Progenitor cell of endocrine pancreas (in vitro differentiated cells): ENCODE data around the gene DCX. TPM values are rescaled to one million over a fixed set of nuclear protein-coding genes. Genes with fewer than 3 reads are reported as not detected.

Experiments used
- DNase-seq: peaks from one replicate; pipeline ENCODE4 v3.0.0; 2021; ENCODE audit warnings: low spot score; ENCODE audit not compliant: unreplicated experiment
- H3K27ac Mint-ChIP-seq: 2 replicates; pipeline ENCODE4 v1.8.0; 2021; ENCODE audit warnings: mild to moderate bottlenecking, moderate library complexity, mixed read lengths
- H3K27me3 Mint-ChIP-seq: 2 replicates; pipeline ENCODE4 v1.8.0; 2021; ENCODE audit warnings: mixed read lengths
- H3K36me3 Mint-ChIP-seq: 2 replicates; pipeline ENCODE4 v1.8.0; 2022; ENCODE audit warnings: mixed read lengths; ENCODE audit not compliant: insufficient read depth
- H3K4me1 Mint-ChIP-seq: 2 replicates; pipeline ENCODE4 v1.8.0; 2021; ENCODE audit warnings: low read depth, mixed read lengths
- H3K4me3 Mint-ChIP-seq: 2 replicates; pipeline ENCODE4 v1.8.0; 2021; ENCODE audit warnings: low read depth, mild to moderate bottlenecking, moderate library complexity, mixed read lengths
- H3K9me3 Mint-ChIP-seq: 2 replicates; pipeline ENCODE4 v1.8.0; 2021; ENCODE audit warnings: low read depth, mixed read lengths
- total RNA-seq: library from RNA; stranded (reverse); gene quantifications from 2 replicates; pipeline ENCODE4 v1.2.1, GENCODE V29; 2021
- TF ChIP-seq, protein P1 (sequence below): fragments of 200-600 bp; sonication (generic); IDR thresholded peaks from one replicate; pipeline ENCODE4 v1.5.0; 2021; ENCODE audit warnings: antibody characterized with exemption, mild to moderate bottlenecking; ENCODE audit not compliant: unreplicated experiment

Gene DCX
- total RNA-seq, 1 donor from 2014 or later, result 171 TPM

- TF ChIP-seq, protein P1, sequence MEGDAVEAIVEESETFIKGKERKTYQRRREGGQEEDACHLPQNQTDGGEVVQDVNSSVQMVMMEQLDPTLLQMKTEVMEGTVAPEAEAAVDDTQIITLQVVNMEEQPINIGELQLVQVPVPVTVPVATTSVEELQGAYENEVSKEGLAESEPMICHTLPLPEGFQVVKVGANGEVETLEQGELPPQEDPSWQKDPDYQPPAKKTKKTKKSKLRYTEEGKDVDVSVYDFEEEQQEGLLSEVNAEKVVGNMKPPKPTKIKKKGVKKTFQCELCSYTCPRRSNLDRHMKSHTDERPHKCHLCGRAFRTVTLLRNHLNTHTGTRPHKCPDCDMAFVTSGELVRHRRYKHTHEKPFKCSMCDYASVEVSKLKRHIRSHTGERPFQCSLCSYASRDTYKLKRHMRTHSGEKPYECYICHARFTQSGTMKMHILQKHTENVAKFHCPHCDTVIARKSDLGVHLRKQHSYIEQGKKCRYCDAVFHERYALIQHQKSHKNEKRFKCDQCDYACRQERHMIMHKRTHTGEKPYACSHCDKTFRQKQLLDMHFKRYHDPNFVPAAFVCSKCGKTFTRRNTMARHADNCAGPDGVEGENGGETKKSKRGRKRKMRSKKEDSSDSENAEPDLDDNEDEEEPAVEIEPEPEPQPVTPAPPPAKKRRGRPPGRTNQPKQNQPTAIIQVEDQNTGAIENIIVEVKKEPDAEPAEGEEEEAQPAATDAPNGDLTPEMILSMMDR, result no peak
- H3K27me3 Mint-ChIP-seq, result no peaks in the 10 kb centered on the region
- peaks cover 8% of the 10 kb centered on the region for H3K4me1 Mint-ChIP-seq
- H3K9me3 Mint-ChIP-seq, result peaks cover 2% of the 10 kb centered on the region
- peaks cover 44% of the 10 kb centered on the region for H3K36me3 Mint-ChIP-seq
- no peak overlapping the region for H3K27ac Mint-ChIP-seq
- no peak overlapping the region for H3K4me3 Mint-ChIP-seq
- no peak for DNase-seq
Observed at GRCh38 chrX:111329370-111329769, 82.6 kb downstream of the DCX start.

- Mint-ChIP-seq H3K4me1 (peaks cover 8% of the 10 kb centered on the region), H3K4me3 (no peak overlapping the region), H3K27me3 (no peaks in the 10 kb centered on the region), H3K9me3 (peaks cover 2% of the 10 kb centered on the region), H3K36me3 (peaks cover 44% of the 10 kb centered on the region), H3K27ac (no peak overlapping the region)
- no peak for DNase-seq
- TF ChIP-seq, protein P1, result no peak
Observed at GRCh38 chrX:111328858-111329257, 83.1 kb downstream of the DCX start.

- Mint-ChIP-seq H3K4me3 (no peak overlapping the region), H3K27me3 (no peaks in the 10 kb centered on the region), H3K36me3 (peaks cover 22% of the 10 kb centered on the region), H3K9me3 (no peaks in the 10 kb centered on the region), H3K27ac (no peak overlapping the region), H3K4me1 (peaks cover 3% of the 10 kb centered on the region)
- DNase-seq, result no peak
- TF ChIP-seq, protein P1, result no peak
Observed at GRCh38 chrX:111322231-111322855, 89.6 kb downstream of the DCX start.

DNA sequence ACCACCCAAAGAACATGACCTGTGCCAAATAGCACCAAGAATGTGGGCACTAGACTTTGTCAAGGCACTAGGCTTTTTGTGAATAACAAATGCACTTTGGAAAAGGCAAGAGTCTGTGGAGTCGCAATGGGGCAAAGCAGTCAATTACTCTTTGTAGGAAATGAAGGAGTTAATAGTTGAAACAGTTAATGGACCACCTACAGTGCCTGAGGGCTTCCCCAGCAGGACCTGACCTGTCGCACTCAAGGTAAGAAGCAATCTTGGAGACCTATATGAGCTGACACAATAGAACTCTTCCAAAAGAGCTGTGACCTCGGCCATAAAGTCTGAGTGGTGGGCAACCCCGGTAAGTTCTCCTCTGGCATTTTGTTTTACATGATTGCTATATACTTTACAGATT lies 92.5 kb downstream of the DCX start:
- Mint-ChIP-seq H3K9me3 (peaks cover 6% of the 10 kb centered on the region), H3K36me3 (peaks cover 24% of the 10 kb centered on the region), H3K4me3 (no peak overlapping the region), H3K4me1 (no peaks in the 10 kb centered on the region), H3K27me3 (no peaks in the 10 kb centered on the region), H3K27ac (no peak overlapping the region)
- TF ChIP-seq, protein P1, result no peak
- no peak for DNase-seq

DNA sequence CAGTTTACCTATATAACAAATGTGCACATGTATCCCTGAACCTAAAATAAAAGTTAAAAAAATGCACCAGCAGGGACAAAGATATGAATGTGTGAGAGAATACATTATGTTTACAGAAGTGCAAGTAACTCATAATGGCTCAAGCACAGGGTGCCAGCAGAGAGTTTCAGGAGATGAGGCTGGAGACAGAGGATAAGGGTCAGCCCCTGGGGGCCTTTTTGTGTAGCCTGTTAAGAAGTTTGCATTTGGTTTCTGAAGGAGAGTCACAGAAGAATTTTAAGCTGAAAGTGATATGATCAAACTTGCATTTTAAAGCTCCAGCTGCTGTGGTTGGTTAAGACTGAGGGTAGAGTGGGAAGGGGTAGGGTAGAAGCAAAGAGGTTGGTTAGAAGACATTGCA lies 93.1 kb downstream of the DCX start:
- DNase-seq, result no peak
- H3K27me3 Mint-ChIP-seq, result no peaks in the 10 kb centered on the region
- no peak overlapping the region for H3K4me3 Mint-ChIP-seq
- H3K27ac Mint-ChIP-seq, result no peak overlapping the region
- peaks cover 3% of the 10 kb centered on the region for H3K4me1 Mint-ChIP-seq
- H3K36me3 Mint-ChIP-seq, result peaks cover 26% of the 10 kb centered on the region
- peaks cover 9% of the 10 kb centered on the region for H3K9me3 Mint-ChIP-seq
- TF ChIP-seq, protein P1, result no peak
